ENCODE measurements around the gene KIAA0825. TPM values are rescaled to one million over a fixed set of nuclear protein-coding genes. Genes with fewer than 3 reads are reported as not detected.

KIAA0825 gene
- total RNA-seq, 2 experiments from 2014 or later, result 0.19 to 0.32 TPM

DNA sequence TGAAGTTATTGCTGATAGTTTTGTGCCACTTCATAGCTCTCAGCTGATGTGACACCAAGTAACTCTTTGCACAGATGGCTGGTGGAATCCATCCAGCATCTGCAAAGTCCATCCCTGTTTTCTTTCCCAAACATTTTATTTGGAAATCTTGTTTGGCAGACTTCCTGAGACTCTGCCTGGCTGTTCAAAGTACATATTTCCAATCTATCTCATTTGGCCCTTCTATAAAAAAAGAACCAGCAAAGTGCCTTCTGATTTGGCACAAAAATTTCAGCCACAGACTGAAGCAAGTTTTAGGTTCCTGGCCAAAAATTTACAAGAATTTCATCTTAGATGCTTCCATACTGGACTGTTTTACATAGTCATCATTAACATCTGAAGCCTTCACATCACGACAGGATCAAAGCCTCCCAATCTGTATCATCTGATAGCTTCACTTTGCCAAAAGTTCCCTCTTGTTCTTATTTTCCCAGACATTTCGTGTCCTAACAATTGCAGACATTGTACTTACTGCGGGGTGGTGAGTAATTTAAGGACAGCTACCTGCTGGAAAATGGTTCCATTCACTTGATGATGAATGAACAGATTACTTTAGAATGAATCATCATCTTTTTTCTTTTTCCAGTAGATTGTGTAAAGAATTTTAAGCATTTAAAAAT is 377.3 kb downstream of the KIAA0825 start:
- Histone ChIP-seq H3K27ac (ENCODE audit: low read depth, low read length, poor library complexity, severe bottlenecking) (no peak overlapping the region), H3K79me2 (ENCODE audit: insufficient read depth, low read depth, low read length) (no peaks in the 10 kb centered on the region), H3K36me3 (ENCODE audit: insufficient read depth, low read length) (no peaks in the 10 kb centered on the region), H2AFZ (ENCODE audit: low read length) (no peak overlapping the region), H4K20me1 (ENCODE audit: insufficient read depth, low read length) (no peaks in the 10 kb centered on the region), H3K4me1 (ENCODE audit: insufficient read depth, low read length, poor library complexity, severe bottlenecking) (no peaks in the 10 kb centered on the region), H3K4me2 (ENCODE audit: low read length) (no peak overlapping the region), H3K9me2 (ENCODE audit: insufficient read depth, low read length) (no peaks in the 10 kb centered on the region), H3K4me3 (ENCODE audit: low read depth, low read length, poor library complexity, severe bottlenecking) (no peak overlapping the region), H3K9me3 (ENCODE audit: low read length) (no peaks in the 10 kb centered on the region)
- ChIA-PET POLR2A (no interaction called here), CTCF (ENCODE audit: unreplicated experiment) (no interaction called here)
- TF ChIP-seq, protein P1, sequence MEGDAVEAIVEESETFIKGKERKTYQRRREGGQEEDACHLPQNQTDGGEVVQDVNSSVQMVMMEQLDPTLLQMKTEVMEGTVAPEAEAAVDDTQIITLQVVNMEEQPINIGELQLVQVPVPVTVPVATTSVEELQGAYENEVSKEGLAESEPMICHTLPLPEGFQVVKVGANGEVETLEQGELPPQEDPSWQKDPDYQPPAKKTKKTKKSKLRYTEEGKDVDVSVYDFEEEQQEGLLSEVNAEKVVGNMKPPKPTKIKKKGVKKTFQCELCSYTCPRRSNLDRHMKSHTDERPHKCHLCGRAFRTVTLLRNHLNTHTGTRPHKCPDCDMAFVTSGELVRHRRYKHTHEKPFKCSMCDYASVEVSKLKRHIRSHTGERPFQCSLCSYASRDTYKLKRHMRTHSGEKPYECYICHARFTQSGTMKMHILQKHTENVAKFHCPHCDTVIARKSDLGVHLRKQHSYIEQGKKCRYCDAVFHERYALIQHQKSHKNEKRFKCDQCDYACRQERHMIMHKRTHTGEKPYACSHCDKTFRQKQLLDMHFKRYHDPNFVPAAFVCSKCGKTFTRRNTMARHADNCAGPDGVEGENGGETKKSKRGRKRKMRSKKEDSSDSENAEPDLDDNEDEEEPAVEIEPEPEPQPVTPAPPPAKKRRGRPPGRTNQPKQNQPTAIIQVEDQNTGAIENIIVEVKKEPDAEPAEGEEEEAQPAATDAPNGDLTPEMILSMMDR (conservative IDR thresholded peaks at IDR 0.05; ENCODE audit: low read length), result no peak
- TF ChIP-seq EZH2phosphoT487 (IDR thresholded peaks at IDR 0.05; ENCODE audit: borderline replicate concordance, low read depth, low read length), result no peak
- no TSS peak for BruUV-seq (replicated peaks)
- DNase-seq (ENCODE audit: low spot score), result no peak
- intact Hi-C loops (cut with micrococcal nuclease; ENCODE audit: unreplicated experiment), result no loop called here

DNA sequence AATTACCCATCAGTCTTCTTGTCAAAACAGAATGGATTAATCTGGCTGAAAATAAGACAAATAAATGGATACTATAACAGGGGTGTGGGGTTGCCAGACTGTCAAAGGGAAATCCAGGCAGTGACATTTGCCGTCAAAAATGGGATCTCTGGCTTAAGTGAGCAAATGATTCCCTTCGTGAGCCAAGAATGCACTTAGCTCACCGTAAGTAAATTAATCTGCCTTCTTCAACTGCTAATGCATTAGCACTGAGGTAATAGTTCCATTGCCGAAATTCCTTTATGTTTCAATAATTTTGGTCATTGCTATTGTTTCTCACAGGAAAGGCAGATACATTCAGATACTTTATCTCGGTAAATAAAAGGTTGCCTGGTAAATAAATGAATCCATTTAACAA is 377.8 kb downstream of the KIAA0825 start:
- no peak overlapping the region for H2AFZ ChIP-seq (ENCODE audit: low read length)
- ChIA-PET CTCF (ENCODE audit: unreplicated experiment) (no interaction called here), POLR2A (no interaction called here)
- H3K27ac ChIP-seq (ENCODE audit: low read depth, low read length, poor library complexity, severe bottlenecking), result no peak overlapping the region
- H4K20me1 ChIP-seq (ENCODE audit: insufficient read depth, low read length), result no peaks in the 10 kb centered on the region
- no peak for DNase-seq (ENCODE audit: low spot score)
- no peaks in the 10 kb centered on the region for H3K36me3 ChIP-seq (ENCODE audit: insufficient read depth, low read length)
- no peaks in the 10 kb centered on the region for H3K9me3 ChIP-seq (ENCODE audit: low read length)
- no peaks in the 10 kb centered on the region for H3K9me2 ChIP-seq (ENCODE audit: insufficient read depth, low read length)
- intact Hi-C loops (cut with micrococcal nuclease; ENCODE audit: unreplicated experiment), result no loop called here
- no peak for TF ChIP-seq EZH2phosphoT487 (IDR thresholded peaks at IDR 0.05; ENCODE audit: borderline replicate concordance, low read depth, low read length)
- TF ChIP-seq, protein P1 (conservative IDR thresholded peaks at IDR 0.05; ENCODE audit: low read length), result no peak
- no peaks in the 10 kb centered on the region for H3K4me1 ChIP-seq (ENCODE audit: insufficient read depth, low read length, poor library complexity, severe bottlenecking)
- H3K4me3 ChIP-seq (ENCODE audit: low read depth, low read length, poor library complexity, severe bottlenecking), result no peak overlapping the region
- BruUV-seq (replicated peaks), result no TSS peak
- H3K4me2 ChIP-seq (ENCODE audit: low read length), result no peak overlapping the region
- H3K79me2 ChIP-seq (ENCODE audit: insufficient read depth, low read depth, low read length), result no peaks in the 10 kb centered on the region

DNA sequence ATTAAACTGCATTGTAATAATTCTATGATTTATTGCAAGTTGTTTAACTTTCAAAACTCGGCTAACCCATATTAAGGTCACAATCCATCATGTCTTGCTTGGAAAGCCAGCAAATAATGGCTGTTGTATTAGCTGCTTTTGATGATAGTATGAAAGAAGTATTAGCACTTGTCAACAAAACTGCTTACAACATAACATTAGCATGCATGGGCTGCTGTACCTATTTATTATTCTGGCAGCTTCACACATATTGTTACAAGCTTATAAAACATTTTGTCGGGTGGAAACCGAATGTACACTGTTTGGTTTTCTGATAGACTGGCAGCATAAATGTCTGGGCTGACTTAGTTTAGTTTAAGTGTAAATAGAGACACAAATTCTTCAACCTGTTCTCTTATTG is 378.3 kb downstream of the KIAA0825 start:
- H4K20me1 ChIP-seq (ENCODE audit: insufficient read depth, low read length), result no peaks in the 10 kb centered on the region
- no peaks in the 10 kb centered on the region for H3K9me2 ChIP-seq (ENCODE audit: insufficient read depth, low read length)
- H3K27ac ChIP-seq (ENCODE audit: low read depth, low read length, poor library complexity, severe bottlenecking), result no peak overlapping the region
- BruUV-seq (replicated peaks), result no TSS peak
- no peaks in the 10 kb centered on the region for H3K36me3 ChIP-seq (ENCODE audit: insufficient read depth, low read length)
- H3K79me2 ChIP-seq (ENCODE audit: insufficient read depth, low read depth, low read length), result no peaks in the 10 kb centered on the region
- no peak overlapping the region for H3K4me3 ChIP-seq (ENCODE audit: low read depth, low read length, poor library complexity, severe bottlenecking)
- CTCF ChIA-PET (ENCODE audit: unreplicated experiment), result no interaction called here
- no peak overlapping the region for H2AFZ ChIP-seq (ENCODE audit: low read length)
- H3K9me3 ChIP-seq (ENCODE audit: low read length), result no peaks in the 10 kb centered on the region
- intact Hi-C loops (cut with micrococcal nuclease; ENCODE audit: unreplicated experiment), result no loop called here
- no peak for DNase-seq (ENCODE audit: low spot score)
- no peak overlapping the region for H3K4me2 ChIP-seq (ENCODE audit: low read length)
- POLR2A ChIA-PET, result no interaction called here
- H3K4me1 ChIP-seq (ENCODE audit: insufficient read depth, low read length, poor library complexity, severe bottlenecking), result no peaks in the 10 kb centered on the region
- TF ChIP-seq, protein P1 (conservative IDR thresholded peaks at IDR 0.05; ENCODE audit: low read length), result no peak
- no peak for TF ChIP-seq EZH2phosphoT487 (IDR thresholded peaks at IDR 0.05; ENCODE audit: borderline replicate concordance, low read depth, low read length)
